Peyer's patch (tissue), 4 donors: ENCODE measurements around the gene AHDC1.

Experiments
- CTCF ChIP-seq, 6 experiments: fragments of 450-650 bp in 4 of 6; fragments of 200-600 bp in 2 of 6; sonication (generic) in 1 of 6; IDR thresholded peaks; one replicate each; pipeline ENCODE4 v1.5.1; 2017 to 2019; ENCODE audit warnings: antibody characterized with exemption in 6 of 6, mild to moderate bottlenecking in 3 of 6, moderate library complexity in 1 of 6
- POLR2A ChIP-seq, 2 donors: fragments of 450-650 bp; IDR thresholded peaks; one replicate each; pipeline ENCODE4 v1.5.1; 2017; ENCODE audit warnings: antibody characterized with exemption in 2 of 2, mild to moderate bottlenecking in 2 of 2, moderate library complexity in 2 of 2

GRCh38 chr1:27612718-27613117 is 8.8 kb upstream of the AHDC1 start:
- no peak for TF ChIP-seq CTCF (IDR thresholded peaks at IDR 0.05)
- TF ChIP-seq POLR2A (IDR thresholded peaks at IDR 0.05) = no peak
